Measurements from ENCODE around the gene TRAPPC14. TPM values are rescaled to one million over a fixed set of nuclear protein-coding genes. Genes with fewer than 3 reads are reported as not detected.

Gene TRAPPC14
- total and polyA plus RNA-seq, 2 of the 13 experiments (the other 11 are each of a cell fraction or from before 2014, with no cell fraction given), result 4.7 to 9.6 TPM

DNA sequence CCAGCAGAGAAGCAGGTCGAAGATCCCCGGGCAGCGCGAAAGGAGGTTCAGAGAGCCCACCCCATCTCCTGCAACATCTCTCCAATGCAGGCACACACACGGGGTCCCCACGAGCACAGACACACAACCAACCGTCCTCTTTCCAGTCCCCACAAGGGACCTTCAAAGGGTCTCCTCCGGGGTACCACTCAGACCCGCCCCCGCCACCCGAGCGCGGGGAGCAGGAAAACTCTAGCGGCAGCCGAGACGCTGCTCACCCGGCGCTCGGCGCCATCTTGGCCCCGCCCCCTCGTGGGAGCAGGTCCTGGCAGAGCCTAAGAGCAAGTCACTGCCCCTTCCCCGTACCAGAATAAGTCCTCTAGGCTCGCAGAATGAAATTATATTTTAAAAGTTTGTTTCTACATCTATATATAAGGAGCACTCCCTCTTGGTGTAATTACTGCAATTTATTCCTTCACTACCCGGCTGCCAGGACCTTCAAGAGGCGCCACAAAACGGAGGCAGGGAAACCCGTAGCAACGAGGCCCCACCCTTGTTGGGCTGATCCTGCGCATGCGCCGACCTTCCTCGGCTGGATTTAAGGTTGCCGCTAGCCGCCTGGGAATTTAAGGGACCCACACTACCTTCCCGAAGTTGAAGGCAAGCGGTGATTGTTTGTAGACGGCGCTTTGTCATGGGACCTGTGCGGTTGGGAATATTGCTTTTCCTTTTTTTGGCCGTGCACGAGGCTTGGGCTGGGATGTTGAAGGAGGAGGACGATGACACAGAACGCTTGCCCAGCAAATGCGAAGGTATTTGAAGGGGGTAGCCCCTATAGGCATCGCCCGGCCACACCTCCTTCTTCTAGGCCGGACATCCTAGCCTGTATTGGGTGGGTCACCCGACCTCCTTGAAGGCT is 39.2 kb downstream of the TRAPPC14 start, which contains the start of the genes CNPY4 and TAF6 (continued):
- TF ChIP-seq, protein P1, sequence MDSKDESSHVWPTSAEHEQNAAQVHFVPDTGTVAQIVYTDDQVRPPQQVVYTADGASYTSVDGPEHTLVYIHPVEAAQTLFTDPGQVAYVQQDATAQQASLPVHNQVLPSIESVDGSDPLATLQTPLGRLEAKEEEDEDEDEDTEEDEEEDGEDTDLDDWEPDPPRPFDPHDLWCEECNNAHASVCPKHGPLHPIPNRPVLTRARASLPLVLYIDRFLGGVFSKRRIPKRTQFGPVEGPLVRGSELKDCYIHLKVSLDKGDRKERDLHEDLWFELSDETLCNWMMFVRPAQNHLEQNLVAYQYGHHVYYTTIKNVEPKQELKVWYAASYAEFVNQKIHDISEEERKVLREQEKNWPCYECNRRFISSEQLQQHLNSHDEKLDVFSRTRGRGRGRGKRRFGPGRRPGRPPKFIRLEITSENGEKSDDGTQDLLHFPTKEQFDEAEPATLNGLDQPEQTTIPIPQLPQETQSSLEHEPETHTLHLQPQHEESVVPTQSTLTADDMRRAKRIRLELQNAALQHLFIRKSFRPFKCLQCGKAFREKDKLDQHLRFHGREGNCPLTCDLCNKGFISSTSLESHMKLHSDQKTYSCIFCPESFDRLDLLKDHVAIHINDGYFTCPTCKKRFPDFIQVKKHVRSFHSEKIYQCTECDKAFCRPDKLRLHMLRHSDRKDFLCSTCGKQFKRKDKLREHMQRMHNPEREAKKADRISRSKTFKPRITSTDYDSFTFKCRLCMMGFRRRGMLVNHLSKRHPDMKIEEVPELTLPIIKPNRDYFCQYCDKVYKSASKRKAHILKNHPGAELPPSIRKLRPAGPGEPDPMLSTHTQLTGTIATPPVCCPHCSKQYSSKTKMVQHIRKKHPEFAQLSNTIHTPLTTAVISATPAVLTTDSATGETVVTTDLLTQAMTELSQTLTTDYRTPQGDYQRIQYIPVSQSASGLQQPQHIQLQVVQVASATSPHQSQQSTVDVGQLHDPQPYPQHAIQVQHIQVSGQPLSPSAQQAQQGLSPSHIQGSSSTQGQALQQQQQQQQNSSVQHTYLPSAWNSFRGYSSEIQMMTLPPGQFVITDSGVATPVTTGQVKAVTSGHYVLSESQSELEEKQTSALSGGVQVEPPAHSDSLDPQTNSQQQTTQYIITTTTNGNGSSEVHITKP (CRISPR knock-in tag; IDR thresholded peaks at IDR 0.05; ENCODE audit: low read depth), result peak; percentile 82
- TF ChIP-seq, protein P2, sequence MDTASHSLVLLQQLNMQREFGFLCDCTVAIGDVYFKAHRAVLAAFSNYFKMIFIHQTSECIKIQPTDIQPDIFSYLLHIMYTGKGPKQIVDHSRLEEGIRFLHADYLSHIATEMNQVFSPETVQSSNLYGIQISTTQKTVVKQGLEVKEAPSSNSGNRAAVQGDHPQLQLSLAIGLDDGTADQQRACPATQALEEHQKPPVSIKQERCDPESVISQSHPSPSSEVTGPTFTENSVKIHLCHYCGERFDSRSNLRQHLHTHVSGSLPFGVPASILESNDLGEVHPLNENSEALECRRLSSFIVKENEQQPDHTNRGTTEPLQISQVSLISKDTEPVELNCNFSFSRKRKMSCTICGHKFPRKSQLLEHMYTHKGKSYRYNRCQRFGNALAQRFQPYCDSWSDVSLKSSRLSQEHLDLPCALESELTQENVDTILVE (CRISPR knock-in tag; IDR thresholded peaks at IDR 0.05), result peak; percentile 66
- peak; percentile 49; the same call in 1 of the 2 replicates for TF ChIP-seq ONECUT2 (CRISPR knock-in tag; IDR thresholded peaks at IDR 0.05)
- TF ChIP-seq NFATC3 (CRISPR knock-in tag; IDR thresholded peaks at IDR 0.05), result peak; percentile 26; the same call in 1 of the 2 replicates
- peak; percentile 24; the same call in 1 of the 2 replicates for TF ChIP-seq GATAD2A (CRISPR knock-in tag; IDR thresholded peaks at IDR 0.05)
- no peak for TF ChIP-seq ESRRA (CRISPR knock-in tag; IDR thresholded peaks at IDR 0.05; ENCODE audit: low read depth)
- TF ChIP-seq, protein P3, sequence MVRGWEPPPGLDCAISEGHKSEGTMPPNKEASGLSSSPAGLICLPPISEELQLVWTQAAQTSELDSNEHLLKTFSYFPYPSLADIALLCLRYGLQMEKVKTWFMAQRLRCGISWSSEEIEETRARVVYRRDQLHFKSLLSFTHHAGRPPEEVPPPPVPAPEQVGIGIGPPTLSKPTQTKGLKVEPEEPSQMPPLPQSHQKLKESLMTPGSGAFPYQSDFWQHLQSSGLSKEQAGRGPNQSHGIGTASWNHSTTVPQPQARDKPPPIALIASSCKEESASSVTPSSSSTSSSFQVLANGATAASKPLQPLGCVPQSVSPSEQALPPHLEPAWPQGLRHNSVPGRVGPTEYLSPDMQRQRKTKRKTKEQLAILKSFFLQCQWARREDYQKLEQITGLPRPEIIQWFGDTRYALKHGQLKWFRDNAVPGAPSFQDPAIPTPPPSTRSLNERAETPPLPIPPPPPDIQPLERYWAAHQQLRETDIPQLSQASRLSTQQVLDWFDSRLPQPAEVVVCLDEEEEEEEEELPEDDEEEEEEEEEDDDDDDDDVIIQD (CRISPR knock-in tag; IDR thresholded peaks at IDR 0.05; ENCODE audit: low read depth), result no peak
- peak; percentile 23; the same call in 1 of the 2 replicates for TF ChIP-seq ZNF343 (CRISPR knock-in tag; IDR thresholded peaks at IDR 0.05)
- peak; percentile 90 for TF ChIP-seq KLF12 (CRISPR knock-in tag; IDR thresholded peaks at IDR 0.05; ENCODE audit: borderline replicate concordance)
- TF ChIP-seq, protein P4, sequence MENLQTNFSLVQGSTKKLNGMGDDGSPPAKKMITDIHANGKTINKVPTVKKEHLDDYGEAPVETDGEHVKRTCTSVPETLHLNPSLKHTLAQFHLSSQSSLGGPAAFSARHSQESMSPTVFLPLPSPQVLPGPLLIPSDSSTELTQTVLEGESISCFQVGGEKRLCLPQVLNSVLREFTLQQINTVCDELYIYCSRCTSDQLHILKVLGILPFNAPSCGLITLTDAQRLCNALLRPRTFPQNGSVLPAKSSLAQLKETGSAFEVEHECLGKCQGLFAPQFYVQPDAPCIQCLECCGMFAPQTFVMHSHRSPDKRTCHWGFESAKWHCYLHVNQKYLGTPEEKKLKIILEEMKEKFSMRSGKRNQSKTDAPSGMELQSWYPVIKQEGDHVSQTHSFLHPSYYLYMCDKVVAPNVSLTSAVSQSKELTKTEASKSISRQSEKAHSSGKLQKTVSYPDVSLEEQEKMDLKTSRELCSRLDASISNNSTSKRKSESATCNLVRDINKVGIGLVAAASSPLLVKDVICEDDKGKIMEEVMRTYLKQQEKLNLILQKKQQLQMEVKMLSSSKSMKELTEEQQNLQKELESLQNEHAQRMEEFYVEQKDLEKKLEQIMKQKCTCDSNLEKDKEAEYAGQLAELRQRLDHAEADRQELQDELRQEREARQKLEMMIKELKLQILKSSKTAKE (CRISPR knock-in tag; IDR thresholded peaks at IDR 0.05; ENCODE audit: borderline replicate concordance), result no peak
- TF ChIP-seq NONO (IDR thresholded peaks at IDR 0.05), result no peak
- TF ChIP-seq NONO (CRISPR knock-in tag; conservative IDR thresholded peaks at IDR 0.05), result peak; percentile 51; the same call in 1 of the 2 replicates
- TF ChIP-seq KLF11 (CRISPR knock-in tag; IDR thresholded peaks at IDR 0.05), result peak; percentile 40; the same call in 1 of the 2 replicates
- TF ChIP-seq PHF5A (CRISPR knock-in tag; IDR thresholded peaks at IDR 0.05; ENCODE audit: low read depth, unreplicated experiment), result peak; percentile 27
- no peak for TF ChIP-seq ZNF20 (CRISPR knock-in tag; IDR thresholded peaks at IDR 0.05)
- 0 out of 2 replicates have a peak, but pooled peaks have one; percentile 59 for TF ChIP-seq ZNF878 (CRISPR knock-in tag; IDR thresholded peaks at IDR 0.05)
- no peak for TF ChIP-seq MIER3 (CRISPR knock-in tag; IDR thresholded peaks at IDR 0.05; ENCODE audit: borderline replicate concordance)
- peak; percentile 42; the same call in 1 of the 2 replicates for TF ChIP-seq FOXO1 (CRISPR knock-in tag; IDR thresholded peaks at IDR 0.05)
- peak; percentile 52; the same call in 1 of the 2 replicates for TF ChIP-seq ZNF430 (CRISPR knock-in tag; IDR thresholded peaks at IDR 0.05)

All from HepG2 (cell line).